ENCODE measurements around the gene GOLGA8K.
"Not testable (repeated sequence)": the region's sequence is repeated elsewhere in the genome, so short reads cannot be mapped to it uniquely, and the experiment has no call there.

DNA sequence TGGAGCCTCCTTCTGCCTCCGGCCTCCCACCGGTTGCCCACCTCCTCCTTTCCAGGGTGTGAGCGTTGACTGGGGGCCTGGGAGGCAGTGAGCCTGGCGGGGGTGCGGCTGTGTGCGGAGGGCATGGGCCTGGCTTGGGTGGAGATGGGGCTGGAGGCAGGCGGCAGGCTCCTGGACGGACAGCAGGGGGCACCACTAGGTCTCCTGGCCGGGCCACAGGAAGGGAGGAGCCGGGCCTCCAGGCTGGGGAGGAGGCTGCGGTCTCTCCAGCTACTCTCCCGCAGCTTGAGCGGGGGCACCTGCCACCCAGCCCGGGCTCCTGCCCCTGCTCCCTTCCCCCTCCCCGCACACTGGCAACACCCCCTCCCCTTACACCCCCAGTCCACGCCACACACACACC, 38.1 kb downstream of the GOLGA8K start:
- TF ChIP-seq, protein P1, sequence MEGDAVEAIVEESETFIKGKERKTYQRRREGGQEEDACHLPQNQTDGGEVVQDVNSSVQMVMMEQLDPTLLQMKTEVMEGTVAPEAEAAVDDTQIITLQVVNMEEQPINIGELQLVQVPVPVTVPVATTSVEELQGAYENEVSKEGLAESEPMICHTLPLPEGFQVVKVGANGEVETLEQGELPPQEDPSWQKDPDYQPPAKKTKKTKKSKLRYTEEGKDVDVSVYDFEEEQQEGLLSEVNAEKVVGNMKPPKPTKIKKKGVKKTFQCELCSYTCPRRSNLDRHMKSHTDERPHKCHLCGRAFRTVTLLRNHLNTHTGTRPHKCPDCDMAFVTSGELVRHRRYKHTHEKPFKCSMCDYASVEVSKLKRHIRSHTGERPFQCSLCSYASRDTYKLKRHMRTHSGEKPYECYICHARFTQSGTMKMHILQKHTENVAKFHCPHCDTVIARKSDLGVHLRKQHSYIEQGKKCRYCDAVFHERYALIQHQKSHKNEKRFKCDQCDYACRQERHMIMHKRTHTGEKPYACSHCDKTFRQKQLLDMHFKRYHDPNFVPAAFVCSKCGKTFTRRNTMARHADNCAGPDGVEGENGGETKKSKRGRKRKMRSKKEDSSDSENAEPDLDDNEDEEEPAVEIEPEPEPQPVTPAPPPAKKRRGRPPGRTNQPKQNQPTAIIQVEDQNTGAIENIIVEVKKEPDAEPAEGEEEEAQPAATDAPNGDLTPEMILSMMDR (conservative IDR thresholded peaks at IDR 0.05) = not testable (repeated sequence)
- not testable (repeated sequence) for TF ChIP-seq EZH2 (IDR thresholded peaks at IDR 0.05; ENCODE audit: low read depth)
